Activated CD4-positive, CD25-positive, alpha-beta regulatory T cell treated with anti-CD3 and anti-CD28 coated beads, Interleukin-2, amount 50 U/mL, for 16 hours (primary cell): ENCODE measurements around the gene MYPN.
"Not testable (repeated sequence)": the region's sequence is repeated elsewhere in the genome, so short reads cannot be mapped to it uniquely, and the experiment has no call there.

Experiments used
- DNase-seq: peaks from one replicate; pipeline ENCODE4 v3.0.0-alpha.2; 2020; ENCODE audit warnings: low read depth, low spot score

Gene MYPN

GRCh38 chr10:68172324-68172723, 63.0 kb downstream of the MYPN start:
- no peak for DNase-seq

GRCh38 chr10:68175949-68176348, 66.7 kb downstream of the MYPN start:
- no peak for DNase-seq

GRCh38 chr10:68176797-68177196, 67.5 kb downstream of the MYPN start:
- DNase-seq, result no peak

GRCh38 chr10:68178592-68178991, 69.3 kb downstream of the MYPN start:
- DNase-seq, result no peak

- no peak for DNase-seq
Observed at GRCh38 chr10:68179016-68179415, 69.7 kb downstream of the MYPN start.

- no peak for DNase-seq
Observed at GRCh38 chr10:68180490-68180889, 71.2 kb downstream of the MYPN start.

GRCh38 chr10:68184546-68184945, 75.3 kb downstream of the MYPN start:
- no peak for DNase-seq

- DNase-seq, result no peak
Observed at GRCh38 chr10:68185085-68185484, 75.8 kb downstream of the MYPN start.

GRCh38 chr10:68188835-68189234, 79.5 kb downstream of the MYPN start:
- DNase-seq, result no peak

GRCh38 chr10:68192113-68192512, 82.8 kb downstream of the MYPN start:
- DNase-seq, result no peak

GRCh38 chr10:68194290-68194689, 85.0 kb downstream of the MYPN start:
- no peak for DNase-seq

- not testable (repeated sequence) for DNase-seq
Observed at GRCh38 chr10:68195776-68196175, 86.5 kb downstream of the MYPN start.

GRCh38 chr10:68196701-68197100, 87.4 kb downstream of the MYPN start:
- DNase-seq, result no peak

- no peak for DNase-seq
Observed at GRCh38 chr10:68202960-68203353, 93.7 kb downstream of the MYPN start.

- no peak for DNase-seq
Observed at GRCh38 chr10:68208424-68209042, 99.2 kb downstream of the MYPN start.

GRCh38 chr10:68211669-68212068, 102.4 kb downstream of the MYPN start:
- no peak for DNase-seq

GRCh38 chr10:68212721-68213352, 103.5 kb downstream of the MYPN start:
- no peak for DNase-seq

GRCh38 chr10:68218786-68219185, 109.5 kb downstream of the MYPN start:
- no peak for DNase-seq

GRCh38 chr10:68221196-68221595, 111.9 kb downstream of the MYPN start:
- no peak for DNase-seq

GRCh38 chr10:68222391-68222790, 113.1 kb downstream of the MYPN start:
- no peak for DNase-seq

GRCh38 chr10:68223535-68224165, 114.4 kb downstream of the MYPN start:
- DNase-seq, result no peak

GRCh38 chr10:68224810-68225209, 115.5 kb downstream of the MYPN start:
- no peak for DNase-seq

- no peak for DNase-seq
Observed at GRCh38 chr10:68230268-68230667, 121.0 kb downstream of the MYPN start.
